Colonic mucosa (tissue), 4 donors: Measurements from ENCODE around the gene PIANP. TPM values are rescaled to one million over a fixed set of nuclear protein-coding genes. Genes with fewer than 3 reads are reported as not detected.

Source experiments
- DNase-seq: peaks from one replicate; pipeline ENCODE4 v3.0.0-alpha.2; 2020
- H3K27ac ChIP-seq: fragments of 200-600 bp; one replicate; pipeline ENCODE4 v1.8.0; 2021
- H3K27me3 ChIP-seq: fragments of 200-600 bp; one replicate; pipeline ENCODE4 v1.8.0; 2021
- H3K36me3 ChIP-seq: fragments of 200-600 bp; one replicate; pipeline ENCODE4 v1.8.0; 2021
- H3K4me1 ChIP-seq: fragments of 200-600 bp; one replicate; pipeline ENCODE4 v1.8.0; 2021; ENCODE audit warnings: mild to moderate bottlenecking
- H3K4me3 ChIP-seq: fragments of 200-600 bp; one replicate; pipeline ENCODE4 v1.8.0; 2021
- H3K9ac ChIP-seq, 2 donors: one replicate each; pipeline ENCODE4 v1.7.0; 2013; ENCODE audit warnings: control low read depth in 2 of 2, low read depth in 2 of 2, low read length in 2 of 2
- H3K9me3 ChIP-seq: fragments of 200-600 bp; one replicate; pipeline ENCODE4 v1.8.0; 2021
- CTCF ChIP-seq: fragments of 200-600 bp; IDR thresholded peaks from one replicate; pipeline ENCODE4 v1.8.0; 2022; ENCODE audit warnings: antibody characterized with exemption, mild to moderate bottlenecking
- intact Hi-C: fragments of 100-400 bp; cut with DNase I; formaldehyde crosslinking; loops from one replicate; pipeline ENCODE4 v1.14.1; 2022
- total RNA-seq, 2 donors: library from RNA; stranded (reverse); fragmentation: NEBNext Ultra II Directional in 1 of 2; extraction: Animal tissue kit (Norgen Biotek cat#: 25700) in 1 of 2; gene quantifications; one replicate each; pipeline ENCODE4 v1.2.1, GENCODE V29; 2021
- donor health status: healthy.
- donor health status: DM: no; HTN: no; CAD: no.
- donor health status: DM: no; HTN: no; CAD: no.

Gene PIANP
- total RNA-seq, 2 donors from 2014 or later: 0.44 to 1.2 TPM

- intact Hi-C loops: no loop called here
- Histone ChIP-seq H3K9ac (no peak overlapping the region), H3K27ac (no peak overlapping the region), H3K27me3 (peaks cover 28% of the 10 kb centered on the region), H3K4me1 (peaks cover 3% of the 10 kb centered on the region), H3K4me3 (peak overlapping the region; percentile 42), H3K36me3 (no peaks in the 10 kb centered on the region), H3K9me3 (no peaks in the 10 kb centered on the region)
- TF ChIP-seq CTCF: no peak
- DNase-seq: no peak
These were observed 1.2 kb downstream of the PIANP start for GRCh38 chr12:6699259-6699988.

DNA sequence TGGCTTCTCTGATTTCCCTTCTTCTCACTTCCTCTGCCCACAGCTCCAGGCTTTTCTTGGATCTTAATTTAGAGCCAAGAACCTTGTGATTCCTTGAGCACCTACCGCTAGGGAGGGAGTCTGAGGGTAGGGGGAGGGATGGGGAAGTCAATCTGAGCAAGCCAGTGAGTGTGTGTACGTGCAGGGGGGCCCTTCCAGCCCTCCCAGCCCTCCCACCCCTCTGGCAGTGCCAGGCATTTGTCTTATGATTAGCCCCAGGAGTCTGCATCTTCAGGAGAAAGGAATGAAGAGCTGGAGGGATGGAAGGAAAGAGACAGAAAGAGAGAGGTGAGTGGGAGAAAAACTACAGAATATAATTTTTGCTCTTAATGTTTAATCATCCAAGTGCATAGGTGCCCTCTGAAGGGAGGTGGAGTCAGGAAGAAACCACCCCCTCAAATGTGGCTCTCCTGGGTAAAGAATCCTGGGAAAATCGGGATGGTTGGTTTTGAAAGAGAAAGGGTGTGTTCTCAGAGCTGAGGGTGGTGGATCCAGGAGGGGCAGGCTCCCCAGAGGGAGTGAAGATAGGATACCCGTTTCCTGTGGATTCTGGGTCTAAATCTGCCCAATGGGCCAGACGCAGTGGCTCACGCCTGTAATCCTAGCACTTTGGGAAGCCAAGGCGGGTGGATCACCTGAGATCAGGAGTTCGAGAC, 2.1 kb downstream of the PIANP start:
- intact Hi-C loops: no loop called here
- no peak for TF ChIP-seq CTCF
- Histone ChIP-seq H3K4me3 (no peak overlapping the region), H3K4me1 (peaks cover 3% of the 10 kb centered on the region), H3K36me3 (no peaks in the 10 kb centered on the region), H3K9ac (no peak overlapping the region), H3K9me3 (no peaks in the 10 kb centered on the region), H3K27ac (no peak overlapping the region), H3K27me3 (peaks cover 28% of the 10 kb centered on the region)
- DNase-seq: no peak

GRCh38 chr12:6697584-6698351, 2.8 kb downstream of the PIANP start:
- peaks cover 3% of the 10 kb centered on the region for H3K4me1 ChIP-seq
- intact Hi-C loops: no loop called here
- H3K9ac ChIP-seq: no peak overlapping the region
- DNase-seq: peak; percentile 40
- peak; percentile 14 for TF ChIP-seq CTCF
- H3K27ac ChIP-seq: no peak overlapping the region
- H3K27me3 ChIP-seq: peaks cover 28% of the 10 kb centered on the region
- no peaks in the 10 kb centered on the region for H3K9me3 ChIP-seq
- H3K36me3 ChIP-seq: no peaks in the 10 kb centered on the region
- H3K4me3 ChIP-seq: no peak overlapping the region

GRCh38 chr12:6696690-6697583, 3.7 kb downstream of the PIANP start:
- H3K27ac ChIP-seq: no peak overlapping the region
- peaks cover 3% of the 10 kb centered on the region for H3K4me1 ChIP-seq
- intact Hi-C loops: no loop called here
- no peaks in the 10 kb centered on the region for H3K36me3 ChIP-seq
- H3K9ac ChIP-seq: no peak overlapping the region
- H3K9me3 ChIP-seq: no peaks in the 10 kb centered on the region
- no peak for DNase-seq
- H3K4me3 ChIP-seq: no peak overlapping the region
- peaks cover 23% of the 10 kb centered on the region for H3K27me3 ChIP-seq
- no peak for TF ChIP-seq CTCF
